Body of pancreas (tissue), 4 donors: Measurements from ENCODE around the gene PHF5A. TPM values are rescaled to one million over a fixed set of nuclear protein-coding genes. Genes with fewer than 3 reads are reported as not detected.
"Not testable (repeated sequence)": the region's sequence is repeated elsewhere in the genome, so short reads cannot be mapped to it uniquely, and the experiment has no call there.

Experiments used
- ATAC-seq: fragments of 150-250 bp; one replicate; pipeline ENCODE4 v1.9.1; 2016
- DNase-seq, 4 donors: peaks; one replicate each; pipeline ENCODE4 v3.0.0-alpha.2; 2019
- H3K27ac ChIP-seq, 4 donors: fragments of 200-600 bp; sonication (generic); 1 replicate in 3 of 4; 2 replicates in 1 of 4; pipeline versions ENCODE4 v1.5.1 to v1.6.1; 2016 to 2019; ENCODE audit warnings: mild to moderate bottlenecking in 1 of 4, mixed read lengths in 1 of 4, moderate library complexity in 1 of 4
- H3K27me3 ChIP-seq, 2 donors: fragments of 200-600 bp; sonication (generic); one replicate each; pipeline ENCODE4 v1.6.0; 2016; ENCODE audit warnings: mild to moderate bottlenecking in 1 of 2
- H3K36me3 ChIP-seq, 2 donors: fragments of 200-600 bp; sonication (generic); replicated peaks in 1 of 2; 2 replicates each; pipeline ENCODE4 v1.5.1; 2016; ENCODE audit warnings: low read depth in 2 of 2; ENCODE audit not compliant: insufficient read depth in 1 of 2
- H3K4me1 ChIP-seq: fragments of 200-600 bp; sonication (generic); one replicate; pipeline ENCODE4 v1.6.0; 2016
- H3K4me3 ChIP-seq, 2 donors: fragments of 200-600 bp; sonication (generic); 1 replicate in 1 of 2; 2 replicates in 1 of 2; pipeline ENCODE4 v1.5.1; 2016 to 2019
- H3K9me3 ChIP-seq, 3 donors: fragments of 200-600 bp; sonication (generic); 1 replicate in 2 of 3; 2 replicates in 1 of 3; pipeline ENCODE4 v1.5.1; 2016
- CTCF ChIP-seq, 7 experiments: fragments of 450-650 bp in 4 of 7; fragments of 200-600 bp in 3 of 7; sonication (generic) in 3 of 7; IDR thresholded peaks; one replicate each; pipeline ENCODE4 v1.5.1; 2016 to 2019; ENCODE audit warnings: antibody characterized with exemption in 7 of 7
- POLR2A ChIP-seq, 3 donors: fragments of 450-650 bp; IDR thresholded peaks; one replicate each; pipeline ENCODE4 v1.6.1; 2016; ENCODE audit warnings: antibody characterized with exemption in 3 of 3, mild to moderate bottlenecking in 2 of 3
- WGBS, 2 donors: methylation state at CpG; one replicate each; pipeline ENCODE4 v1.1.5; 2017; 5-methylcytosine and 5-hydroxymethylcytosine counted together
- intact Hi-C: fragments of 100-400 bp; cut with DNase I; formaldehyde crosslinking; loops from one replicate; pipeline ENCODE4 v1.15.1; 2023
- total RNA-seq, 2 donors: library from RNA; depleted of rRNA; stranded (reverse); fragments of >200 nt; gene quantifications; one replicate each; pipeline ENCODE4 v1.1.0, GENCODE V29; 2016

The PHF5A gene
- total RNA-seq, 2 donors from 2014 or later = 15.5 to 19.2 TPM

- peaks cover 0 to 2% of the 10 kb centered on the region in 2 donors for H3K36me3 ChIP-seq
- H3K27me3 ChIP-seq = no peaks in the 10 kb centered on the region
- H3K4me1 ChIP-seq = peaks cover 62% of the 10 kb centered on the region
- WGBS, 2 donors = 48 to 53% methylated on average over 2 of the region's 2 CpGs
- H3K4me3 ChIP-seq = no peak overlapping the region
- TF ChIP-seq POLR2A (IDR thresholded peaks at IDR 0.05) = no peak
- no peak for TF ChIP-seq CTCF (IDR thresholded peaks at IDR 0.05)
- ATAC-seq (no peak), DNase-seq (no peak)
- intact Hi-C loops = no loop called here
- no peak overlapping the region for H3K27ac ChIP-seq
- no peaks in the 10 kb centered on the region for H3K9me3 ChIP-seq
These were observed 3.1 kb upstream of the PHF5A start for GRCh38 chr22:41471568-41471967.

- TF ChIP-seq POLR2A (IDR thresholded peaks at IDR 0.05) (no peak), CTCF (IDR thresholded peaks at IDR 0.05) (no peak)
- Histone ChIP-seq H3K27ac (no peak overlapping the region), H3K4me3 (no peak overlapping the region), H3K27me3 (no peaks in the 10 kb centered on the region), H3K9me3 (no peaks in the 10 kb centered on the region), H3K36me3 (peaks cover 0 to 5% of the 10 kb centered on the region in 2 donors), H3K4me1 (peaks cover 61% of the 10 kb centered on the region)
- intact Hi-C loops = no loop called here
- DNase-seq = no peak
- WGBS, 2 donors = 60 to 68% methylated on average over 2 of the region's 2 CpGs
- no peak for ATAC-seq
These were observed 2.4 kb upstream of the PHF5A start for GRCh38 chr22:41470886-41471285.

- H3K4me1 ChIP-seq = peaks cover 55% of the 10 kb centered on the region
- H3K27me3 ChIP-seq = no peaks in the 10 kb centered on the region
- peak overlapping the region; percentile 88 to 95 (median 93) for H3K27ac ChIP-seq
- WGBS, 2 donors = 0 to 1% methylated on average over 19 to 30 of the region's 30 CpGs
- TF ChIP-seq POLR2A (IDR thresholded peaks at IDR 0.05) = no peak
- TF ChIP-seq CTCF (IDR thresholded peaks at IDR 0.05) = no peak
- ATAC-seq (peak; percentile 8), DNase-seq (peak in 2 of 4 donors; percentile 29 to 52)
- H3K36me3 ChIP-seq = peaks cover 0 to 12% of the 10 kb centered on the region in 2 donors
- H3K4me3 ChIP-seq = peak overlapping the region; percentile 69 to 90
- intact Hi-C loops = no loop called here
- no peaks in the 10 kb centered on the region for H3K9me3 ChIP-seq
These were observed 843 bp upstream of the PHF5A start for GRCh38 chr22:41469218-41469851.

- Histone ChIP-seq H3K27me3 (no peaks in the 10 kb centered on the region), H3K27ac (no peak overlapping the region), H3K9me3 (no peaks in the 10 kb centered on the region), H3K4me3 (no peak overlapping the region), H3K36me3 (peaks cover 0 to 32% of the 10 kb centered on the region in 2 donors), H3K4me1 (peaks cover 5% of the 10 kb centered on the region)
- 83 to 93% methylated on average over 4 of the region's 4 CpGs for WGBS, 2 donors
- DNase-seq = no peak
- intact Hi-C loops = no loop called here
- no peak for ATAC-seq
- TF ChIP-seq POLR2A (IDR thresholded peaks at IDR 0.05) (no peak), CTCF (IDR thresholded peaks at IDR 0.05) (no peak)
These were observed 6.6 kb downstream of the PHF5A start for GRCh38 chr22:41461901-41462300.

GRCh38 chr22:41460071-41460470 lies 8.4 kb downstream of the PHF5A start:
- peaks cover 0 to 24% of the 10 kb centered on the region in 2 donors for H3K36me3 ChIP-seq
- intact Hi-C loops, H3K4me3 ChIP-seq, ATAC-seq, H3K9me3 ChIP-seq, H3K4me1 ChIP-seq, H3K27me3 ChIP-seq, H3K27ac ChIP-seq: not testable (repeated sequence)
- 69 to 76% methylated on average over 5 of the region's 5 CpGs for WGBS, 2 donors
- DNase-seq = peak in 1 of 4 donors; percentile 19
